ENCODE data around the gene PFDN2.

GRCh38 chr1:161165742-161166668 is 48.2 kb upstream of the PFDN2 start, which contains the start of gene PPOX:
- TF ChIP-seq CTCF (IDR thresholded peaks at IDR 0.05 in 8 of 11, conservative IDR thresholded peaks at IDR 0.05 in 3 of 11) (peak in 10 of 11 experiments; percentile 14 to 59 (median 46)), POLR2AphosphoS5 (IDR thresholded peaks at IDR 0.05) (peak; percentile 87 to 94 (median 89))
